H1 (cell line): ENCODE results near the gene HEPHL1. TPM values are rescaled to one million over a fixed set of nuclear protein-coding genes. Genes with fewer than 3 reads are reported as not detected.

Experiments
- CTCF ChIA-PET: fragments of 300-600 bp; sonication (Branson Sonifier 250); formaldehyde crosslinking; loops from one replicate; lab custom pipeline; 2021; ENCODE audit not compliant: partially characterized antibody; lab: Charles Lee
- POLR2A ChIA-PET: fragments of 300-600 bp; sonication (Branson Sonifier 250); formaldehyde crosslinking; loops from one replicate; lab custom pipeline; 2021; ENCODE audit warnings: inconsistent platforms; ENCODE audit not compliant: partially characterized antibody; lab: Charles Lee
- DNase-seq, 2 experiments: peaks; one replicate each; pipeline versions ENCODE4 v3.0.0 to v3.0.0-alpha.2; 2010 to 2022; ENCODE audit warnings: low spot score in 2 of 2, low read depth in 1 of 2, mixed read lengths in 1 of 2
- FAIRE-seq: peaks from 2 replicates; lab custom pipeline; 2011; peaks lifted over from hg19 to GRCh38; lab: Jason Lieb, UNC
- H2AFZ ChIP-seq: 2 replicates; pipeline ENCODE4 v1.8.1; 2012; ENCODE audit warnings: low read length, inconsistent platforms
- H2AK5ac ChIP-seq: 2 replicates; pipeline ENCODE4 v1.6.1; 2013; ENCODE audit warnings: low read depth, low read length
- H2BK120ac ChIP-seq: replicated peaks from 2 replicates; pipeline ENCODE3; 2013; ENCODE audit warnings: low read depth, low read length, inconsistent platforms
- H2BK12ac ChIP-seq: 2 replicates; pipeline ENCODE4 v1.6.1; 2013; ENCODE audit warnings: low read depth, low read length
- H2BK15ac ChIP-seq: 2 replicates; pipeline ENCODE4 v1.6.1; 2013; ENCODE audit warnings: low read length
- H2BK20ac ChIP-seq: 2 replicates; pipeline ENCODE4 v1.6.1; 2013; ENCODE audit warnings: low read length
- H2BK5ac ChIP-seq: 2 replicates; pipeline ENCODE4 v1.6.1; 2013; ENCODE audit warnings: low read depth, low read length
- H3K14ac ChIP-seq: 2 replicates; pipeline ENCODE4 v1.6.1; 2013; ENCODE audit warnings: inconsistent platforms; ENCODE audit not compliant: insufficient read length
- H3K18ac ChIP-seq: 2 replicates; pipeline ENCODE4 v1.6.1; 2013; ENCODE audit warnings: low read length; ENCODE audit errors: extremely low read depth
- H3K23ac ChIP-seq: 2 replicates; pipeline ENCODE4 v1.6.1; 2013; ENCODE audit warnings: inconsistent platforms; ENCODE audit not compliant: insufficient read length
- H3K23me2 ChIP-seq: 2 replicates; pipeline ENCODE4 v1.6.1; 2013; ENCODE audit warnings: low read depth, low read length
- H3K27ac ChIP-seq: 2 replicates; pipeline ENCODE4 v1.6.1; 2011; ENCODE audit warnings: low read depth, low read length, inconsistent platforms
- H3K27me3 ChIP-seq, 4 experiments: replicated peaks in 1 of 4; 1 replicate in 1 of 4; 2 replicates in 3 of 4; pipeline versions ENCODE4 v1.6.1 to v1.8.1; 2011 to 2013; ENCODE audit warnings: low read length in 3 of 4, mild to moderate bottlenecking in 3 of 4, inconsistent platforms in 2 of 4, mixed read lengths in 2 of 4, moderate library complexity in 1 of 4; ENCODE audit not compliant: control insufficient read depth in 3 of 4, insufficient read depth in 3 of 4; ENCODE audit errors: extremely low read depth in 1 of 4
- H3K36me3 ChIP-seq, 4 experiments: 2 replicates each; pipeline versions ENCODE4 v1.6.1 to v1.8.1; 2011 to 2013; ENCODE audit warnings: mild to moderate bottlenecking in 4 of 4, low read length in 3 of 4, moderate library complexity in 2 of 4, control low read depth in 1 of 4, inconsistent platforms in 1 of 4; ENCODE audit not compliant: insufficient read depth in 4 of 4, control insufficient read depth in 2 of 4
- H3K4ac ChIP-seq: replicated peaks from 2 replicates; pipeline ENCODE3; 2013; ENCODE audit warnings: low read length, low read depth, mixed read lengths, inconsistent platforms; ENCODE audit not compliant: insufficient read length
- H3K4me1 ChIP-seq, 4 experiments: replicated peaks in 1 of 4; 1 replicate in 1 of 4; 2 replicates in 3 of 4; pipeline versions ENCODE4 v1.6.1 to v1.8.1; 2011 to 2013; ENCODE audit warnings: low read length in 3 of 4, inconsistent platforms in 2 of 4, mixed read lengths in 1 of 4; ENCODE audit not compliant: insufficient read depth in 4 of 4, control insufficient read depth in 3 of 4
- H3K4me2 ChIP-seq, 2 experiments: 2 replicates each; pipeline versions ENCODE4 v1.6.1 to v1.8.1; 2011 to 2013; ENCODE audit warnings: low read depth in 2 of 2, low read length in 2 of 2, control low read depth in 1 of 2, inconsistent platforms in 1 of 2, mild to moderate bottlenecking in 1 of 2; ENCODE audit not compliant: insufficient read depth in 1 of 2
- H3K4me3 ChIP-seq, 4 experiments: fragments of 200-600, 300-600 bp in 1 of 4; sonication (generic), shearing (Covaris generic), sonication (Bioruptor Twin) in 1 of 4; 2 replicates each; pipeline versions ENCODE4 v1.5.1 to v1.8.1; 2011 to 2016; ENCODE audit warnings: low read length in 4 of 4, low read depth in 3 of 4, control low read depth in 2 of 4, inconsistent platforms in 2 of 4, mild to moderate bottlenecking in 2 of 4, mixed read lengths in 1 of 4, moderate library complexity in 1 of 4; ENCODE audit not compliant: insufficient read depth in 2 of 4; ENCODE audit errors: extremely low read depth in 1 of 4
- H3K56ac ChIP-seq: replicated peaks from 2 replicates; pipeline ENCODE3; 2013; ENCODE audit warnings: low read depth, mild to moderate bottlenecking, mixed read lengths, low read length, inconsistent platforms; ENCODE audit not compliant: insufficient read length
- H3K79me1 ChIP-seq: 2 replicates; pipeline ENCODE4 v1.6.1; 2013; ENCODE audit warnings: low read depth, low read length, control low read depth
- H3K79me2 ChIP-seq, 2 experiments: 2 replicates each; pipeline versions ENCODE4 v1.6.1 to v1.8.1; 2012 to 2013; ENCODE audit warnings: low read length in 2 of 2, mild to moderate bottlenecking in 2 of 2, inconsistent platforms in 1 of 2; ENCODE audit not compliant: insufficient read depth in 2 of 2, control insufficient read depth in 1 of 2
- H3K9ac ChIP-seq, 4 experiments: replicated peaks in 1 of 4; 1 replicate in 1 of 4; 2 replicates in 3 of 4; pipeline versions ENCODE4 v1.6.1 to v1.8.1; 2011 to 2013; ENCODE audit warnings: low read depth in 3 of 4, low read length in 3 of 4, control low read depth in 2 of 4, mild to moderate bottlenecking in 2 of 4, moderate library complexity in 2 of 4, inconsistent platforms in 1 of 4; ENCODE audit errors: extremely low read depth in 1 of 4
- H3K9me3 ChIP-seq, 2 experiments: 2 replicates each; pipeline versions ENCODE4 v1.6.1 to v1.8.1; 2012 to 2013; ENCODE audit warnings: mild to moderate bottlenecking in 2 of 2, moderate library complexity in 2 of 2, control low read depth in 1 of 2, inconsistent platforms in 1 of 2, low read depth in 1 of 2, low read length in 1 of 2, mixed read lengths in 1 of 2; ENCODE audit not compliant: insufficient read depth in 2 of 2
- H4K20me1 ChIP-seq, 2 experiments: replicated peaks in 1 of 2; 2 replicates each; pipeline versions ENCODE3 to v1.8.1; 2011 to 2013; ENCODE audit warnings: inconsistent platforms in 2 of 2, low read length in 2 of 2, mild to moderate bottlenecking in 1 of 2; ENCODE audit not compliant: insufficient read depth in 2 of 2, control insufficient read depth in 1 of 2
- H4K5ac ChIP-seq: 2 replicates; pipeline ENCODE4 v1.6.1; 2013; ENCODE audit warnings: low read length, low read depth, mixed read lengths, inconsistent platforms; ENCODE audit not compliant: insufficient read length
- H4K8ac ChIP-seq: 2 replicates; pipeline ENCODE4 v1.8.0; 2013; ENCODE audit warnings: mild to moderate bottlenecking, moderate library complexity, low read length, inconsistent platforms; ENCODE audit not compliant: insufficient read depth; ENCODE audit errors: extremely low read depth
- H4K91ac ChIP-seq: replicated peaks from 2 replicates; pipeline ENCODE3; 2013; ENCODE audit warnings: low read length, mixed read lengths, inconsistent platforms; ENCODE audit not compliant: insufficient read length
- BACH1 ChIP-seq: IDR thresholded peaks from 2 replicates; pipeline ENCODE4 v1.6.1; 2012; ENCODE audit warnings: low read length, improper control_type of control experiment
- WGBS, 2 experiments: shearing (Covaris generic) in 1 of 2; methylation state at CpG; one replicate each; pipeline versions ENCODE4 v1.1.6 to v1.1.7; 2013 to 2015; ENCODE audit warnings: low lambda C conversion rate in 2 of 2, mixed read lengths in 2 of 2, inconsistent platforms in 1 of 2, low coverage in 1 of 2, missing lambda C conversion rate in 1 of 2; ENCODE audit not compliant: insufficient replicate concordance in 2 of 2, insufficient coverage in 1 of 2, insufficient read length in 1 of 2; ENCODE audit errors: extremely low coverage in 1 of 2, missing lambda C conversion rate in 1 of 2; 5-methylcytosine and 5-hydroxymethylcytosine counted together
- polyA plus RNA-seq, 7 experiments: library from polyadenylated mRNA; depleted of rRNA in 3 of 7; stranded (reverse) in 5 of 7; unstranded in 2 of 7; fragments of >200 nt in 5 of 7; fragments of 200-250 nt in 2 of 7; gene quantifications; 1 replicate in 5 of 7; 2 replicates in 1 of 7; 4 replicates in 1 of 7; pipeline versions ENCODE4 v1.2.1 to v1.2.3, GENCODE V29; 2011 to 2013; ENCODE audit warnings: missing spikeins in 2 of 7, mixed read lengths in 2 of 7
- total RNA-seq: library from RNA; stranded (reverse); fragmentation: NEBNext Ultra II Directional; extraction: Animal tissue kit (Norgen Biotek cat#: 25700); gene quantifications from 2 replicates; pipeline ENCODE4 v1.2.1, GENCODE V29; 2021

HEPHL1 gene
- total and polyA plus RNA-seq, 2 of the 8 experiments (the other 6 are each of a cell fraction or from before 2014, with no cell fraction given) = 0.09 to 0.11 TPM

DNA sequence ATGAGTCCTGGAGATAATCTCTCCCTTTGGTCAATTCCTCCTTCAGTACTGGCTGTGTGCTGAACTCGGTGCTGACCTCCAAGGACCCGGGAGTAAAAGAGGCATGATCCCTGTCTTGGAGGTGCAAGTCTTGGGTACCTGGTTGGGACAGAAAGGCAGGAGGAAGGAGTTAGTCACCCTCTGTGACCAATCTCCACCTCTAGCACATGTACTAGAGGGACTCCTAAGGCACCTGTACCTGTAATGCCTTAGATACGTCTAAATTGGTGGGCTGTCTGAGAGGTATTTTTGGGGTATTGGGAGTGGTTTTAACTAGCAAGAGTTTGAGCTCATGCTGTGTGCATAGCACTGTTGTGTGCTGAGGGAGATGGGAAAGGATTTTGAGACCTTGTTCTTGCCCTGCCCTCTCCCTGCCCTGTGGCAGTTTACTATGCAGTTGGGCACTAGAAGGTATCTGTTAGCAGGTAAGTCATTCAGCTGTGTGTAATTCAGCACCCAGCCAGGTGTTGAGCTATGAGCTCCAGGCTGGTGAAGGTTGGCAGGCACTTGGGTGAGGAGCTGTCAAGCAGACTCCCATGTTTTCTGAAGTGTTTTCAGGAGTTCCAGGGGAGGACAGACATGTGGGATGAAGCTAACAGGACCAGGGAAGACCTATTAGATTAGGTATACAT, 110.0 kb downstream of the HEPHL1 start:
- Histone ChIP-seq H4K8ac (no peak overlapping the region), H2BK20ac (no peak overlapping the region), H3K27me3 (no peaks in the 10 kb centered on the region), H2AK5ac (no peak overlapping the region), H3K9me3 (no peaks in the 10 kb centered on the region), H3K79me2 (peaks cover 60 to 96% of the 10 kb centered on the region in 2 experiments), H3K4me3 (peak overlapping the region; percentile 30 to 96 (median 78); a peak in 7 of 8 replicates), H3K23ac (no peak overlapping the region), H2BK5ac (no peak overlapping the region), H3K79me1 (peaks cover 22% of the 10 kb centered on the region), H3K56ac (no peak overlapping the region), H3K4me2 (peak overlapping the region; percentile 96 to 97), H4K91ac (no peak overlapping the region), H3K36me3 (peaks cover 0 to 4% (median 0%) of the 10 kb centered on the region in 4 experiments; a peak in 1 of 8 replicates), H3K27ac (no peak overlapping the region), H3K9ac (peak overlapping the region in 1 of 4 experiments; percentile 83; a peak in 4 of 7 replicates), H2BK15ac (no peak overlapping the region), H3K23me2 (peaks cover 17% of the 10 kb centered on the region), H2BK12ac (no peak overlapping the region), H2BK120ac (no peak overlapping the region), H4K5ac (no peak overlapping the region), H4K20me1 (peaks cover 31 to 46% of the 10 kb centered on the region in 2 experiments), H3K18ac (no peak overlapping the region), H3K4me1 (peaks cover 13 to 39% (median 25%) of the 10 kb centered on the region in 4 experiments), H3K4ac (no peak overlapping the region), H3K14ac (no peak overlapping the region), H2AFZ (no peak overlapping the region)
- ChIA-PET CTCF (interaction anchor here (1.0 to 2.3 kb wide), 5 partner anchors 11 to 938 kb away, joined by 3 to 10 read pairs (median 4); no protein-coding TSS in a partner anchor), POLR2A (interaction anchor here (0.6 to 1.7 kb wide), 3 partner anchors 11 to 341 kb away, joined by 3 to 8 read pairs (median 6); no protein-coding TSS in a partner anchor)
- FAIRE-seq (no peak), DNase-seq (no peak)
- TF ChIP-seq BACH1 = no peak
- 89% methylated on average over 3 of the region's 3 CpGs; no CpG with 5 or more reads in 1 of the 2 experiments for WGBS, 2 experiments
